NAMALWA (cell line): Measurements from ENCODE around the gene CFAP100.

Experiments used
- DNase-seq: peaks from one replicate; pipeline ENCODE4 v3.0.0-alpha.2; 2015; ENCODE audit warnings: low spot score

Gene CFAP100

DNA sequence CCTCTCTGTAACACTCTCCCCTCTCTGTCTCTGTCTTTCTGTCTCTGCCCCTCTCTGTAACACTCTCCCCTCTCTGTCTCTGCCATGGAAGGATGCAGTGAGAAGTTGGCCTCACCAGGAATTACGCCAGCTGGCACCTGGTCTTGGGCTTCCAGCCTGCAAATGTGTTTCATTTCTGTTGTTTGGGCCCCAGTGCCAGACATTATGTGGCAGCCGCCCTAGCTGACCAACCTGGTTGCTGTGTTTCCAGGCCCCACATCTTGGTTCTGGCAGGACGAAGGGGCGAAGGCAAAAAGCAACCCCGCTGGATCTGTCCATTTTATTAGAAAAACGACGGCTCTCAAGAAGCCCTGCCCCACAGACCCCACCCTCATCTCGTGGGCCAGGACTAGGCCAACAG is 86.2 kb downstream of the CFAP100 start:
- no peak for DNase-seq

GRCh38 chr3:126481808-126482502 is 87.2 kb downstream of the CFAP100 start:
- DNase-seq: no peak

GRCh38 chr3:126482503-126483255 is 88.0 kb downstream of the CFAP100 start:
- no peak for DNase-seq

GRCh38 chr3:126483321-126483761 is 88.6 kb downstream of the CFAP100 start:
- no peak for DNase-seq

DNA sequence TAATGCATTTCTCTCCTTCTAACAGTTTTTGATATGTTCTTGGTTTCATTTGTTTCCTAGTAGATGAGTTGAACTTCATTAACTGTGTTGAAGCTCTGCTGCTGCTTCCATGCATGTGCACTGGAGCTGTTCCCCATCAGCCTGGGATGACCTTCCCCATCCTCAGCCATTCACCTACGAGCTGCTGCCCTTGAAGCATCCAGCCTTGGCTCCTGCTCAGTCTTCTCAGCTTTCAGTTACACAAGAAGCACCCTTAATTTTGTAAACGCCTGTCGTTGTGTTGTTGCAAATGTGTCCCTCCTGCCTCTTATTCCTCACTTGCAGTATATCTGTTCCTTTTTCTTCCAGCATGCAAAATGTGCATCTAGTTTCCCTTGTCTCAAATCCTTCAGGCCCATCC is 89.4 kb downstream of the CFAP100 start:
- DNase-seq: no peak

GRCh38 chr3:126484662-126485061 is 90.0 kb downstream of the CFAP100 start:
- no peak for DNase-seq

DNA sequence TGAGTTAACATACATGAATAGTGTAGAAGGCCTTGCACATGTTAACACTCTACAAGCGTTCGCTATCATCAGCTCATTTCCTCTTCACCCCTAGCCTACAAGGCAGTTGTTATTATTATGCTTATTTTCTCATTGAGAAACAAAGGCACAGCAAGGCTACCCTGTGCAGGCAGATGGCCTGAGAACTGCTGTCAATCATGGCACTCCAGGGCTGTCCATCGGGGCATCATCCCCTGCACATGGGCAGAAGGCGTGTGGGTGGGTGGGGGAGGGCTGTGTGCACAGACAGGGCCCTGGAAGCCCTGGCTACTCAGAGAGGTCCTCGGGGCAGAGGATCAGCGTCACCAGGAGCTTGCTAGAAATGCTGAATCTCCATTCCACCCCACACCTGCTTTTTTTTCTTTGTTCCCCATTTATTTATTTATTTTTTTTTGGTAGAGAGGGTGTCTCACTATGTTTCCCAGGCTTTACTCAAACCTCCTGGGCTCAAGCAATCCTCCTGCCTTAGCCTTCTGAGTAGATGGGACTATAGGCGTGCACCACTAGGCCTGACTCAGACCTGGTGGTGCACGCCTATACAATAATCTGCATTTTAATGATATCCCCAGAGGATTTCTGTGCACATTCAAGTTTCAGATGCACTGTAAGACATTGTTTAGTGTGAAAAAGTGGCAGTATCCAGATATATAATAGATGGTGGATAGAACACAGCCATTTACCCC is 90.6 kb downstream of the CFAP100 start:
- DNase-seq: no peak

DNA sequence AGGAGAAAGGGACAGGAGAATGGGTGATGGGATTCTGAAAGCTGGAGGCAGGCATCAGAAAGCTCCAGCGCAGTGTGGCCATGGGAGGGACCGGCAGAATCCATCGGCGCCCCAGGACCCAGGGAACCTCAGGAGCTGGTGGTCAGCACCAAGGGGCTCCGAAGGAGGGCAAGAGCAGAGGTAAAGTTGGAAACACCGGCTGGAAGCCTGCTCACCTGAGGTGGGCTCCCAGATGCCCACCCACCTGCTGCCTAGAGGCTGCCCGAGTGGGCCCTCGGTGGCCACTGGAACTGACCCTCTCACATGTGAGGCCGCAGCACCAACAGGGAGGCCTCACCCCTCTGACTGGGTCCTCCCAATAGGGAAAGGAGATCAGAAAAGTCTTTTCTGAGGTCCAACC is 91.2 kb downstream of the CFAP100 start:
- DNase-seq: no peak
